ENCODE measurements around the gene TKT.
"Not testable (repeated sequence)": the region's sequence is repeated elsewhere in the genome, so short reads cannot be mapped to it uniquely, and the experiment has no call there.

TKT gene

GRCh38 chr3:53255775-53256703 is at the start of gene TKT:
Gene TKT, minus strand, starts transcription at chr3:53256022. Its CDS starts 80 bp downstream, at chr3:53255942.
- Mint-ChIP-seq H3K9me3 (no peaks in the 10 kb centered on the region), H3K27ac (peak within 1 kb of the TSS; percentile 90), H3K4me1 (ENCODE audit: low read depth) (peaks cover 69% of the 10 kb centered on the region), H3K4me3 (peak within 1 kb of the TSS; percentile 91), H3K27me3 (no peaks in the 10 kb centered on the region), H3K36me3 (ENCODE audit: low read depth) (peaks cover 44% of the 10 kb centered on the region)
- intact Hi-C loops (cut with micrococcal nuclease): no loop called here

- no peak overlapping the region for H3K27ac Mint-ChIP-seq
- H3K9me3 Mint-ChIP-seq: no peaks in the 10 kb centered on the region
- intact Hi-C loops (cut with micrococcal nuclease): no loop called here
- H3K36me3 Mint-ChIP-seq (ENCODE audit: low read depth): peaks cover 61% of the 10 kb centered on the region
- H3K27me3 Mint-ChIP-seq: no peaks in the 10 kb centered on the region
- H3K4me3 Mint-ChIP-seq: no peak overlapping the region
- peaks cover 14% of the 10 kb centered on the region for H3K4me1 Mint-ChIP-seq (ENCODE audit: low read depth)
Measured at GRCh38 chr3:53303957-53304356, 48.1 kb upstream of the TKT start.

- intact Hi-C loops (cut with micrococcal nuclease): no loop called here
- H3K4me3 Mint-ChIP-seq: no peak overlapping the region
- H3K27me3 Mint-ChIP-seq: no peaks in the 10 kb centered on the region
- peaks cover 58% of the 10 kb centered on the region for H3K36me3 Mint-ChIP-seq (ENCODE audit: low read depth)
- peaks cover 14% of the 10 kb centered on the region for H3K4me1 Mint-ChIP-seq (ENCODE audit: low read depth)
- no peak overlapping the region for H3K27ac Mint-ChIP-seq
- no peaks in the 10 kb centered on the region for H3K9me3 Mint-ChIP-seq
Measured at GRCh38 chr3:53303549-53303948, 47.7 kb upstream of the TKT start.

- Mint-ChIP-seq H3K27ac (no peak overlapping the region), H3K36me3 (ENCODE audit: low read depth) (peaks cover 53% of the 10 kb centered on the region)
Measured at GRCh38 chr3:53300826-53301225, 45.0 kb upstream of the TKT start.

GRCh38 chr3:53299611-53300023 is 43.8 kb upstream of the TKT start:
- Mint-ChIP-seq H3K4me1 (ENCODE audit: low read depth) (peaks cover 14% of the 10 kb centered on the region), H3K36me3 (ENCODE audit: low read depth) (peaks cover 65% of the 10 kb centered on the region)
- H3K4me3 Mint-ChIP-seq; H3K27me3 Mint-ChIP-seq; H3K9me3 Mint-ChIP-seq; intact Hi-C loops (cut with micrococcal nuclease); H3K27ac Mint-ChIP-seq: not testable (repeated sequence)

More at GRCh38 chr3:53300826-53301225, 45.0 kb upstream of the TKT start:
- Mint-ChIP-seq H3K4me1 (ENCODE audit: low read depth) (peaks cover 14% of the 10 kb centered on the region), H3K9me3 (no peaks in the 10 kb centered on the region), H3K27me3 (no peaks in the 10 kb centered on the region), H3K4me3 (no peak overlapping the region)
- intact Hi-C loops (cut with micrococcal nuclease): no loop called here

- Mint-ChIP-seq H3K9me3 (no peaks in the 10 kb centered on the region), H3K4me3 (no peak overlapping the region), H3K4me1 (ENCODE audit: low read depth) (peaks cover 7% of the 10 kb centered on the region), H3K27me3 (no peaks in the 10 kb centered on the region), H3K36me3 (ENCODE audit: low read depth) (peaks cover 62% of the 10 kb centered on the region), H3K27ac (no peak overlapping the region)
- intact Hi-C loops (cut with micrococcal nuclease): no loop called here
Measured at GRCh38 chr3:53295410-53295809, 39.6 kb upstream of the TKT start.

- H3K4me1 Mint-ChIP-seq (ENCODE audit: low read depth): no peaks in the 10 kb centered on the region
- intact Hi-C loops (cut with micrococcal nuclease): no loop called here
- no peaks in the 10 kb centered on the region for H3K9me3 Mint-ChIP-seq
- peaks cover 62% of the 10 kb centered on the region for H3K36me3 Mint-ChIP-seq (ENCODE audit: low read depth)
- H3K27ac Mint-ChIP-seq: no peak overlapping the region
- H3K4me3 Mint-ChIP-seq: no peak overlapping the region
- H3K27me3 Mint-ChIP-seq: no peaks in the 10 kb centered on the region
Measured at GRCh38 chr3:53293867-53294266, 38.0 kb upstream of the TKT start.

- no peaks in the 10 kb centered on the region for H3K27me3 Mint-ChIP-seq
- no peak overlapping the region for H3K27ac Mint-ChIP-seq
- H3K9me3 Mint-ChIP-seq: no peaks in the 10 kb centered on the region
- intact Hi-C loops (cut with micrococcal nuclease): no loop called here
- H3K36me3 Mint-ChIP-seq (ENCODE audit: low read depth): peaks cover 75% of the 10 kb centered on the region
- peaks cover 6% of the 10 kb centered on the region for H3K4me1 Mint-ChIP-seq (ENCODE audit: low read depth)
- no peak overlapping the region for H3K4me3 Mint-ChIP-seq
Measured at GRCh38 chr3:53288214-53288613, 32.4 kb upstream of the TKT start.

GRCh38 chr3:53287131-53287629 is 31.4 kb upstream of the TKT start:
- intact Hi-C loops (cut with micrococcal nuclease): no loop called here
- no peaks in the 10 kb centered on the region for H3K9me3 Mint-ChIP-seq

GRCh38 chr3:53286727-53287126 is 30.9 kb upstream of the TKT start:
- intact Hi-C loops (cut with micrococcal nuclease): no loop called here
- Mint-ChIP-seq H3K27me3 (no peaks in the 10 kb centered on the region), H3K36me3 (ENCODE audit: low read depth) (peaks cover 62% of the 10 kb centered on the region), H3K9me3 (no peaks in the 10 kb centered on the region), H3K4me1 (ENCODE audit: low read depth) (peaks cover 6% of the 10 kb centered on the region), H3K27ac (no peak overlapping the region), H3K4me3 (no peak overlapping the region)

More at GRCh38 chr3:53287131-53287629, 31.4 kb upstream of the TKT start:
- Mint-ChIP-seq H3K4me3 (no peak overlapping the region), H3K27ac (no peak overlapping the region), H3K27me3 (no peaks in the 10 kb centered on the region), H3K4me1 (ENCODE audit: low read depth) (peaks cover 6% of the 10 kb centered on the region), H3K36me3 (ENCODE audit: low read depth) (peaks cover 67% of the 10 kb centered on the region)

- Mint-ChIP-seq H3K36me3 (ENCODE audit: low read depth) (peaks cover 37% of the 10 kb centered on the region), H3K27me3 (no peaks in the 10 kb centered on the region), H3K9me3 (no peaks in the 10 kb centered on the region), H3K4me1 (ENCODE audit: low read depth) (peaks cover 6% of the 10 kb centered on the region), H3K27ac (no peak overlapping the region), H3K4me3 (no peak overlapping the region)
- intact Hi-C loops (cut with micrococcal nuclease): no loop called here
Measured at GRCh38 chr3:53282581-53282980, 26.8 kb upstream of the TKT start.

GRCh38 chr3:53278667-53279066 is 22.8 kb upstream of the TKT start:
- Mint-ChIP-seq H3K27me3 (no peaks in the 10 kb centered on the region), H3K4me3 (no peak overlapping the region), H3K36me3 (ENCODE audit: low read depth) (peaks cover 18% of the 10 kb centered on the region), H3K4me1 (ENCODE audit: low read depth) (peaks cover 2% of the 10 kb centered on the region), H3K9me3 (no peaks in the 10 kb centered on the region), H3K27ac (no peak overlapping the region)
- intact Hi-C loops (cut with micrococcal nuclease): no loop called here

- no peaks in the 10 kb centered on the region for H3K9me3 Mint-ChIP-seq
- H3K36me3 Mint-ChIP-seq (ENCODE audit: low read depth): peaks cover 11% of the 10 kb centered on the region
- intact Hi-C loops (cut with micrococcal nuclease): no loop called here
- no peak overlapping the region for H3K27ac Mint-ChIP-seq
- no peaks in the 10 kb centered on the region for H3K27me3 Mint-ChIP-seq
- no peak overlapping the region for H3K4me3 Mint-ChIP-seq
- H3K4me1 Mint-ChIP-seq (ENCODE audit: low read depth): peaks cover 19% of the 10 kb centered on the region
Measured at GRCh38 chr3:53274938-53275605, 19.2 kb upstream of the TKT start.

GRCh38 chr3:53273146-53273670 is 17.4 kb upstream of the TKT start:
- no peaks in the 10 kb centered on the region for H3K9me3 Mint-ChIP-seq
- H3K27ac Mint-ChIP-seq: peak overlapping the region; percentile 25
- peaks cover 29% of the 10 kb centered on the region for H3K4me1 Mint-ChIP-seq (ENCODE audit: low read depth)
- intact Hi-C loops (cut with micrococcal nuclease): no loop called here
- peaks cover 11% of the 10 kb centered on the region for H3K36me3 Mint-ChIP-seq (ENCODE audit: low read depth)
- no peaks in the 10 kb centered on the region for H3K27me3 Mint-ChIP-seq
- H3K4me3 Mint-ChIP-seq: no peak overlapping the region

Measured in dendritic cell treated with granulocyte-macrophage colony-stimulating factor and Interleukin-4, amounts not matched to agents 40 ng/mL and 50 ng/mL, for 4 days (primary cell).